WERI-Rb-1 (cell line): ENCODE results near the gene PSME3.
"Not testable (repeated sequence)": the region's sequence is repeated elsewhere in the genome, so short reads cannot be mapped to it uniquely, and the experiment has no call there.

ENCODE experiments used
- DNase-seq: peaks from one replicate; pipeline ENCODE4 v3.0.0-alpha.2; 2020
- H3K27ac ChIP-seq: fragments of 250-450 bp; sonication (Bioruptor Pico); 2 replicates; pipeline ENCODE4 v1.5.1; 2020; ENCODE audit warnings: mild to moderate bottlenecking, moderate library complexity
- H3K27me3 ChIP-seq: fragments of 250-450 bp; sonication (Bioruptor Pico); 2 replicates; pipeline ENCODE4 v1.5.1; 2021; ENCODE audit warnings: mild to moderate bottlenecking, low read depth, moderate library complexity; ENCODE audit not compliant: insufficient read depth, severe bottlenecking
- H3K36me3 ChIP-seq: fragments of 250-450 bp; sonication (Bioruptor Pico); 2 replicates; pipeline ENCODE4 v1.5.1; 2020; ENCODE audit warnings: mild to moderate bottlenecking, moderate library complexity
- H3K4me3 ChIP-seq: 2 replicates; pipeline ENCODE4 v1.5.1; 2011; ENCODE audit warnings: low read depth, mild to moderate bottlenecking, control low read depth, low read length
- H3K9me3 ChIP-seq: fragments of 250-450 bp; sonication (Bioruptor Pico); 2 replicates; pipeline ENCODE4 v1.5.1; 2021; ENCODE audit warnings: mild to moderate bottlenecking, moderate library complexity; ENCODE audit not compliant: severe bottlenecking
- TF ChIP-seq, protein P1 (sequence below): IDR thresholded peaks from 2 replicates; pipeline ENCODE4 v1.5.1; 2011; ENCODE audit warnings: low read depth, mild to moderate bottlenecking, control low read depth, inconsistent platforms, low read length

Gene PSME3

DNA sequence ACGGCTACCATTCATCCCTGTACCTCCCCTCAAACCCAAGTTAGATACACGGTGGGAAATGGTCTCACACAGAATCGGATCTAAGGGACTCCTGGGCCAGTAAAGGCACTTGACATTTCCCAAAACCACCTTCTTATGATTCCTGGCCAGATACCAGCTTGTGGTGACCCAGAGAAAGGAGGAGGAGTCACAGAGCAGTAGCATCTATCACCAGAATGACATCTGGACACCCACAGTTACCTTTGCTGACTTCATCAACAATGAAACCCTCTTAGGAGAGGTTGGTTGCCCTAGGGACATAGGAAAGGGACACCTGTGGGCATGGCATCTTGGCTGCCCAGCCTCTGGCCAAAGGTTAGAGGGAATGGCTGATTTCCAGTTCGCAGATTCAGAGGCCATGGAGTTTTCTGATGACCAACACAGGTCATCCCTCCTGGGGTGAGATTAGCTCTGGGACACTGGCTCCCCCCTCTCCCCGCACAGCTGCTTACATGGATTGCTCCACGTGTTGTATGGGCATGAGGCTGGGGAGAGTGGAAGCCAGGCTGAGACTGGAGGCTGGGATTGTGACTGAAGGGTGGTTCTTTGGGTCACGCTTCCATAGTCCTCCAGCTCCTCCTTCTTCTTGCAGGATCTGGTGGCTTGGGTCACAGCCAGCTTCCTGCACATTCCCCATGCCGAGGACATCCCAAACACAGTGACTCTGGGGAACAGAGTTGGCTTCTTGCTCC, 16.4 kb downstream of the PSME3 start:
- DNase-seq, result no peak
- Histone ChIP-seq H3K4me3 (no peak overlapping the region), H3K27ac (no peak overlapping the region), H3K9me3 (no peaks in the 10 kb centered on the region), H3K36me3 (peaks cover 13% of the 10 kb centered on the region), H3K27me3 (no peaks in the 10 kb centered on the region)
- TF ChIP-seq, protein P1, sequence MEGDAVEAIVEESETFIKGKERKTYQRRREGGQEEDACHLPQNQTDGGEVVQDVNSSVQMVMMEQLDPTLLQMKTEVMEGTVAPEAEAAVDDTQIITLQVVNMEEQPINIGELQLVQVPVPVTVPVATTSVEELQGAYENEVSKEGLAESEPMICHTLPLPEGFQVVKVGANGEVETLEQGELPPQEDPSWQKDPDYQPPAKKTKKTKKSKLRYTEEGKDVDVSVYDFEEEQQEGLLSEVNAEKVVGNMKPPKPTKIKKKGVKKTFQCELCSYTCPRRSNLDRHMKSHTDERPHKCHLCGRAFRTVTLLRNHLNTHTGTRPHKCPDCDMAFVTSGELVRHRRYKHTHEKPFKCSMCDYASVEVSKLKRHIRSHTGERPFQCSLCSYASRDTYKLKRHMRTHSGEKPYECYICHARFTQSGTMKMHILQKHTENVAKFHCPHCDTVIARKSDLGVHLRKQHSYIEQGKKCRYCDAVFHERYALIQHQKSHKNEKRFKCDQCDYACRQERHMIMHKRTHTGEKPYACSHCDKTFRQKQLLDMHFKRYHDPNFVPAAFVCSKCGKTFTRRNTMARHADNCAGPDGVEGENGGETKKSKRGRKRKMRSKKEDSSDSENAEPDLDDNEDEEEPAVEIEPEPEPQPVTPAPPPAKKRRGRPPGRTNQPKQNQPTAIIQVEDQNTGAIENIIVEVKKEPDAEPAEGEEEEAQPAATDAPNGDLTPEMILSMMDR, result no peak

DNA sequence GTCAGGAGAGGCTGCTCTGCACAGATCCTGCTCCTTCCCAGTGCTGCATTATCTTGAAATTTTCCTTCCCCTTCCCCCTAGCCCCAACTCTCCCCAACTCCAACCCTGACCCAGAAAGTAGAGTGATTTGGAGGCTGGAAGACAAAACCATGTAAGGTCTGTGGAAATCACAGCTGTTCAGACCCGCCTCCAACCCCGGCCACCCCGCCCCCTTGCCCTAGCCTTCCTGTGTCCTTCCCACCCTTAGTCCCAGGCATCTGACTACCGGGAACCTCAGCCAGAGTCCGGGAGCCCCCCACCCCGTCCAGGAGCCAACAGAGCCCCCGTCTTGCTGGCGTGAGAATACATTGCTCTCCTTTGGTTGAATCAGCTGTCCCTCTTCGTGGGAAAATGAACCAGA, 17.8 kb downstream of the PSME3 start, which contains the start of gene AOC3:
Gene AOC3, plus strand, starts transcription at position 246 of the 400 bp plus-strand sequence. Its CDS starts 145 bp downstream, at position 391.
- no peaks in the 10 kb centered on the region for H3K9me3 ChIP-seq
- no peaks in the 10 kb centered on the region for H3K36me3 ChIP-seq
- TF ChIP-seq, protein P1, result no peak

DNA sequence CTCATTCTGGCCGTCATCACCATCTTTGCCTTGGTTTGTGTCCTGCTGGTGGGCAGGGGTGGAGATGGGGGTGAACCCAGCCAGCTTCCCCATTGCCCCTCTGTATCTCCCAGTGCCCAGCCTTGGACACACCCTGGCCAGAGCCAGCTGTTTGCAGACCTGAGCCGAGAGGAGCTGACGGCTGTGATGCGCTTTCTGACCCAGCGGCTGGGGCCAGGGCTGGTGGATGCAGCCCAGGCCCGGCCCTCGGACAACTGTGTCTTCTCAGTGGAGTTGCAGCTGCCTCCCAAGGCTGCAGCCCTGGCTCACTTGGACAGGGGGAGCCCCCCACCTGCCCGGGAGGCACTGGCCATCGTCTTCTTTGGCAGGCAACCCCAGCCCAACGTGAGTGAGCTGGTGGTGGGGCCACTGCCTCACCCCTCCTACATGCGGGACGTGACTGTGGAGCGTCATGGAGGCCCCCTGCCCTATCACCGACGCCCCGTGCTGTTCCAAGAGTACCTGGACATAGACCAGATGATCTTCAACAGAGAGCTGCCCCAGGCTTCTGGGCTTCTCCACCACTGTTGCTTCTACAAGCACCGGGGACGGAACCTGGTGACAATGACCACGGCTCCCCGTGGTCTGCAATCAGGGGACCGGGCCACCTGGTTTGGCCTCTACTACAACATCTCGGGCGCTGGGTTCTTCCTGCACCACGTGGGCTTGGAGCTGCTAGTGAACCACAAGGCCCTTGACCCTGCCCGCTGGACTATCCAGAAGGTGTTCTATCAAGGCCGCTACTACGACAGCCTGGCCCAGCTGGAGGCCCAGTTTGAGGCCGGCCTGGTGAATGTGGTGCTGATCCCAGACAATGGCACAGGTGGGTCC, 18.4 kb downstream of the PSME3 start:
- not testable (repeated sequence) for H3K9me3 ChIP-seq, H3K4me3 ChIP-seq, H3K27ac ChIP-seq, DNase-seq, H3K27me3 ChIP-seq, H3K36me3 ChIP-seq

More for the DNA sequence above, 17.8 kb downstream of the PSME3 start, which contains the start of gene AOC3:
- Histone ChIP-seq H3K4me3 (no peak within 1 kb of the TSS), H3K27ac (no peak within 1 kb of the TSS), H3K27me3 (no peaks in the 10 kb centered on the region)
- DNase-seq, result no peak

DNA sequence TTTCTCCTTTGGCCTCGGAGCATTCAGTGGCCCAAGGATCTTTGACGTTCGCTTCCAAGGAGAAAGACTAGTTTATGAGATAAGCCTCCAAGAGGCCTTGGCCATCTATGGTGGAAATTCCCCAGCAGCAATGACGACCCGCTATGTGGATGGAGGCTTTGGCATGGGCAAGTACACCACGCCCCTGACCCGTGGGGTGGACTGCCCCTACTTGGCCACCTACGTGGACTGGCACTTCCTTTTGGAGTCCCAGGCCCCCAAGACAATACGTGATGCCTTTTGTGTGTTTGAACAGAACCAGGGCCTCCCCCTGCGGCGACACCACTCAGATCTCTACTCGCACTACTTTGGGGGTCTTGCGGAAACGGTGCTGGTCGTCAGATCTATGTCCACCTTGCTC, 19.2 kb downstream of the PSME3 start:
- Histone ChIP-seq H3K4me3 (no peak overlapping the region), H3K27me3 (no peaks in the 10 kb centered on the region), H3K36me3 (no peaks in the 10 kb centered on the region), H3K27ac (no peak overlapping the region), H3K9me3 (no peaks in the 10 kb centered on the region)
- TF ChIP-seq, protein P1, result no peak
- no peak for DNase-seq

DNA sequence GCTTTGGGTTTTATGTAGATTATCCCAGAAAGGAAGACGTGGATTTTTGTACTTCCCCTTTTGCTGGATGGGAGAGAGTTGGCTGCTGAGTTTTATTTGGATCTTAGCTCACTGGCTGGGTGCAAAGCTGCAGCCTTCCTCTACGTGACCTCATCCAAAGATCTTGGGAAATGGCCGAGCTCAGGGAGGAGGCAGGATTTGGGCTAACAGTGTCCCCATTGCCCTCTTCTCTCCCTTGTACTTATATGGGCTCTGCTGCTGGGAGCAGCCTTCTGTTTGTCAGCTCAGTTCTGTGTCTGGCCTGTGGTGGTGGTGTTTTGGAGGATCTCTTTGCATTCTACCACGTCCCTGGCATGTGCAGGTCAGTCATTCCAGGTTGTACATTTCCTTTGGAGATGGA, 19.8 kb downstream of the PSME3 start:
- Histone ChIP-seq H3K27me3 (no peaks in the 10 kb centered on the region), H3K9me3 (no peaks in the 10 kb centered on the region), H3K4me3 (no peak overlapping the region), H3K36me3 (no peaks in the 10 kb centered on the region), H3K27ac (no peak overlapping the region)
- TF ChIP-seq, protein P1, result no peak
- no peak for DNase-seq

DNA sequence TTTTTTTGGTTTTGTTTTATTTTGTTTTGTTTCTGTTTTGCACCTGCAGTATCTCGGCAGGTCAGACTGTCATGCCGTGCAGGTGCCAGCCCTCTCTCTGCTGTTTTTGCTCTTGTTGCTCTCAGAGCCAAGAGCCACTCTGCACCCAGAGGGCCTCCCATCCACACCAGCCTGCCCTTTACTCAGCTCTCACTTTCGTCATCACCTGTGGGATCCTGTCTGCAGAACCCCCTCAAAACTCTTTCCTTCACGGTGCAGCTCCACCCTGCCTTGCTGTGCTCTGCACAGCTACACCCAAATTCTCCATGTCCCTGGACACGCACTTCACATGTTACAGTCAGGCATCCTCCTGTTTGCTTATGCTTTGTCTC, 20.4 kb downstream of the PSME3 start:
- H3K4me3 ChIP-seq, result no peak overlapping the region
- TF ChIP-seq, protein P1, result no peak
- DNase-seq, result no peak
- no peaks in the 10 kb centered on the region for H3K27me3 ChIP-seq
- H3K27ac ChIP-seq, result no peak overlapping the region
- no peaks in the 10 kb centered on the region for H3K9me3 ChIP-seq
- H3K36me3 ChIP-seq, result no peaks in the 10 kb centered on the region
